Gastroesophageal sphincter (tissue), 4 donors: ENCODE data around the gene SYNE1. TPM values are rescaled to one million over a fixed set of nuclear protein-coding genes. Genes with fewer than 3 reads are reported as not detected.

ENCODE experiments used
- ATAC-seq: fragments of 150-250 bp; one replicate; pipeline ENCODE4 v1.9.1; 2016; ENCODE audit warnings: mild to moderate bottlenecking, moderate library complexity
- H3K27ac ChIP-seq, 4 donors: fragments of 200-600 bp; sonication (generic) in 3 of 4; 1 replicate in 3 of 4; 2 replicates in 1 of 4; pipeline ENCODE4 v1.5.1; 2016 to 2019
- H3K27me3 ChIP-seq: fragments of 200-600 bp; sonication (generic); one replicate; pipeline ENCODE4 v1.5.1; 2019
- H3K36me3 ChIP-seq, 2 donors: fragments of 200-600 bp; sonication (generic); one replicate each; pipeline ENCODE4 v1.5.1; 2019; ENCODE audit warnings: control low read depth in 1 of 2
- H3K4me1 ChIP-seq, 3 donors: fragments of 200-600 bp; sonication (generic); 1 replicate in 2 of 3; 2 replicates in 1 of 3; pipeline ENCODE4 v1.5.1; 2016 to 2019; ENCODE audit warnings: control low read depth in 2 of 3
- H3K4me3 ChIP-seq, 2 donors: fragments of 200-600 bp; sonication (generic); one replicate each; pipeline ENCODE4 v1.5.1; 2019; ENCODE audit warnings: mild to moderate bottlenecking in 1 of 2, moderate library complexity in 1 of 2
- H3K9me3 ChIP-seq, 3 donors: fragments of 200-600 bp; sonication (generic); one replicate each; pipeline ENCODE4 v1.5.1; 2017 to 2019; ENCODE audit warnings: control low read depth in 2 of 3
- CTCF ChIP-seq, 4 experiments: fragments of 200-600 bp in 2 of 4; fragments of 450-650 bp in 2 of 4; sonication (generic) in 1 of 4; IDR thresholded peaks; one replicate each; pipeline ENCODE4 v1.5.1; 2017 to 2019; ENCODE audit warnings: antibody characterized with exemption in 4 of 4, mild to moderate bottlenecking in 2 of 4, moderate library complexity in 2 of 4
- EP300 ChIP-seq: sonication (generic); formaldehyde crosslinking; IDR thresholded peaks from one replicate; pipeline ENCODE4 v1.6.1; 2017; ENCODE audit warnings: antibody characterized with exemption, mild to moderate bottlenecking
- POLR2A ChIP-seq, 2 donors: fragments of 450-650 bp; IDR thresholded peaks; one replicate each; pipeline ENCODE4 v1.6.1; 2017; ENCODE audit warnings: antibody characterized with exemption in 2 of 2, mild to moderate bottlenecking in 2 of 2, moderate library complexity in 1 of 2
- POLR2AphosphoS5 ChIP-seq: sonication (generic); formaldehyde crosslinking; IDR thresholded peaks from one replicate; pipeline ENCODE4 v1.6.1; 2017; ENCODE audit warnings: antibody characterized with exemption
- WGBS, 2 donors: methylation state at CpG; one replicate each; pipeline ENCODE4 v1.1.5; 2018; ENCODE audit warnings: low coverage in 1 of 2; 5-methylcytosine and 5-hydroxymethylcytosine counted together
- total RNA-seq, 4 donors: library from RNA; depleted of rRNA; stranded (reverse); fragments of >200 nt; gene quantifications; one replicate each; pipeline ENCODE4 v1.1.0, GENCODE V29; 2016

The SYNE1 gene
- total RNA-seq, 4 donors from 2014 or later: 160 to 268 (median 215) TPM

DNA sequence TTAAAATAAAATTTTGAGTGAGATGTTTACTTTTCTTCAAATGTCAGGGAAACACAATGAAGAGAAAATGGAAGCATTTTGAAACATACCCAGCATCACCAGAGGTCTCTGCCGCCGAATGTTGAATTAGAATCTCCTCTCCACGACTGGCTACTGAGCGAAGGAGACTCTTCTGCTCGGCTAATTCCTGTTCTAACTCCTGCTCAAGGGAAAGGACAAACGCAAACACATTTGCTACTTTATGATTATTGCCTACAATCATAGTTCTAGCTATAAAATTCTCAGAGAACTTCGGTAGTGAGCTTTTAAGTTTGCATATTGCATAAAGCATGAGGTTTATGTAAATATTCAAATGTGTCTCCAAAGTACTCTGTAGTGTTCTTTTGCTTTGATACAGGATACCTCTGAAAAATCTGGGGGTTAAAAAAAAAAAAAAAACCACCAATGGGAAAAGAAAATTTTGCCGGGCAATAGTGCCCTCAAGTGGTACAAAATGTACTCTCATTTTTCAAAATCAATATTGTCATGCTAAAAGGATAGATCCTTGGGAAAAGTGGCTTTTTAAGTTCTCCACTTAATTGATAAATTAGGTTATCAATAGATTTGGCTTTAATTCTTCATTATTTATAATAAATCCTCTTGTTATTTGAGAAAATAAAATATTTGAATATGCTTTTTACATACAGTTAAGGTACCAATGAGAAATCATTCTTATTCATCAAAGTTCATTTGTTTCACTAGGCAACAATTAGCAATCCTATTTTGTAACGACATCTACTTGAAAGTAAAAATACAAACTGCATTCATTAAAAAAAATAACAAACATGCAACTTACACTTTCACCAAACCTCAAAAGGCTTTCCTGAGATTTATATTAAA lies 369.0 kb downstream of the SYNE1 start:
- ATAC-seq: no peak
- 43 to 52% methylated on average over 8 to 9 of the region's 9 CpGs for WGBS, 2 donors
- Histone ChIP-seq H3K36me3 (peaks cover 0 to 33% of the 10 kb centered on the region in 2 donors), H3K9me3 (no peaks in the 10 kb centered on the region), H3K27me3 (no peaks in the 10 kb centered on the region), H3K27ac (peak overlapping the region; percentile 27 to 81 (median 63)), H3K4me3 (peak overlapping the region in 1 of 2 donors; percentile 2), H3K4me1 (peaks cover 24 to 67% (median 37%) of the 10 kb centered on the region in 3 donors)
- TF ChIP-seq POLR2AphosphoS5: no peak
- peak; percentile 41 to 60 (median 58) for TF ChIP-seq CTCF (IDR thresholded peaks at IDR 0.05)
- no peak for TF ChIP-seq POLR2A (IDR thresholded peaks at IDR 0.05)

GRCh38 chr6:152265651-152266050 lies 371.5 kb downstream of the SYNE1 start:
- H3K36me3 ChIP-seq: peaks cover 0 to 49% of the 10 kb centered on the region in 2 donors
- TF ChIP-seq CTCF (IDR thresholded peaks at IDR 0.05) (no peak), POLR2A (IDR thresholded peaks at IDR 0.05) (no peak), EP300 (no peak), POLR2AphosphoS5 (no peak)
- peaks cover 2 to 41% (median 20%) of the 10 kb centered on the region in 3 donors for H3K4me1 ChIP-seq
- no peak overlapping the region for H3K4me3 ChIP-seq
- H3K27me3 ChIP-seq: no peaks in the 10 kb centered on the region
- no peaks in the 10 kb centered on the region for H3K9me3 ChIP-seq
- 0 to 30% methylated on average over 2 of the region's 2 CpGs for WGBS, 2 donors
- no peak for ATAC-seq
- H3K27ac ChIP-seq: peak overlapping the region in 2 of 4 donors; percentile 20 to 44

DNA sequence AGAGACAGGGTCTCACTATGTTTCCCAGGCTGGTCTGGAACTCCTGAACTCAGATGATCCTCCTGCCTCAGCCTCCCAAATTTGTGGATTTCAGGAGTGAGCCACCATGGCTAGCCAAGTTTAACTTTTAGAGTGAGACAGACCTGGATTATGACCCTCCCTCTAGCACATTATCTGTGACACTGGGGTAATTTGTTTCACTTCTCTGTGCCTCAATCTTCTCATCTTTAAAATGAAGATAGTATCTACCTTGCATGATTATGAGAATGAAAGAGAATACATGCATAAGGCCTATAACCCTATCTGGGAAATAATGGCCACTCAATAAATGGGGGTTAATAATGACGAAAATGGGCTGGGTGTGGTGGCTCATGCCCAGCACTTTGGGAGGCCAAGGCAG lies 373.6 kb downstream of the SYNE1 start:
- peaks cover 0 to 63% of the 10 kb centered on the region in 2 donors for H3K36me3 ChIP-seq
- H3K4me3 ChIP-seq: no peak overlapping the region
- H3K4me1 ChIP-seq: peaks cover 0 to 30% (median 11%) of the 10 kb centered on the region in 3 donors
- H3K27ac ChIP-seq: peak overlapping the region in 1 of 4 donors; percentile 10
- H3K9me3 ChIP-seq: no peaks in the 10 kb centered on the region
- 92% methylated on average over 1 of the region's 1 CpG; no CpG with 5 or more reads in 1 of the 2 donors for WGBS, 2 donors
- TF ChIP-seq POLR2AphosphoS5 (no peak), EP300 (no peak), POLR2A (IDR thresholded peaks at IDR 0.05) (no peak), CTCF (IDR thresholded peaks at IDR 0.05) (no peak)
- no peak for ATAC-seq
- no peaks in the 10 kb centered on the region for H3K27me3 ChIP-seq

DNA sequence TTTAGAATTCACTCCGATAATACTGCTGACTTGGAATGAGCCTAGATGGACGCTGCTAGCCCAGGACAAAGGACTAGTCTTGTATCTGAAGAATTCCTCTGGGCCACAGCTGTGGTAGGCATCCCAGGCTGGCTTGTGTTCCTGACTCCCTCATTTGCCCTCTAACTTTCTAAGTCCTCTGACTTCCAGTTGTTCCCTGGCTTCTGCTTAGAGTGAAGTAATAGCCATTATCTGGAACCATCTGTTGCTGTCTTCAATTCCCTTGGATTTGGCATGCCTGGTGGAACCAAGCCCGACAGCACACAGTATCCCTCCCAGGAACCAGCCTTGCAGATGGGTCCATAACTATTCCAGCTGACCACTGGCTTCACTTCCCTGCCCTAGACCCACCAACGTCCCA lies 376.0 kb downstream of the SYNE1 start:
- 75 to 83% methylated on average over 1 to 4 of the region's 4 CpGs for WGBS, 2 donors
- Histone ChIP-seq H3K27me3 (no peaks in the 10 kb centered on the region), H3K36me3 (peaks cover 0 to 75% of the 10 kb centered on the region in 2 donors), H3K4me3 (no peak overlapping the region), H3K27ac (peak overlapping the region in 3 of 4 donors; percentile 11 to 39 (median 28)), H3K4me1 (peaks cover 0 to 10% (median 7%) of the 10 kb centered on the region in 3 donors), H3K9me3 (no peaks in the 10 kb centered on the region)
- peak; percentile 56 for ATAC-seq
- no peak for TF ChIP-seq POLR2A (IDR thresholded peaks at IDR 0.05)
- no peak for TF ChIP-seq EP300
- TF ChIP-seq CTCF (IDR thresholded peaks at IDR 0.05): no peak
- TF ChIP-seq POLR2AphosphoS5: no peak
